NCI-H1092 (cell line): Measurements from ENCODE around the gene CPNE2.

Experiments
- DNase-seq: peaks from one replicate; lab custom pipeline; 2025; lab: John Stamatoyannopoulos, UW

Gene CPNE2

GRCh38 chr16:57194512-57194911, 102.1 kb downstream of the CPNE2 start:
- DNase-seq = no peak

GRCh38 chr16:57196286-57196685, 103.9 kb downstream of the CPNE2 start:
- no peak for DNase-seq

- DNase-seq = no peak
Observed at GRCh38 chr16:57196753-57197152, 104.4 kb downstream of the CPNE2 start.
